Esophagus muscularis mucosa (tissue), 4 donors: ENCODE measurements around the gene EXOSC7. TPM values are rescaled to one million over a fixed set of nuclear protein-coding genes. Genes with fewer than 3 reads are reported as not detected.

Experiments used
- DNase-seq: peaks from one replicate; pipeline ENCODE4 v3.0.0-alpha.2; 2017; ENCODE audit errors: extremely low spot score
- H3K27ac ChIP-seq, 4 donors: fragments of 200-600 bp; sonication (generic); replicated peaks in 1 of 4; 1 replicate in 3 of 4; 2 replicates in 1 of 4; pipeline ENCODE4 v1.5.1; 2016 to 2019; ENCODE audit warnings: mild to moderate bottlenecking in 1 of 4
- H3K27me3 ChIP-seq, 4 donors: fragments of 200-600 bp; sonication (generic); one replicate each; pipeline versions ENCODE4 v1.5.1 to v1.6.0; 2016 to 2019
- H3K36me3 ChIP-seq, 4 donors: fragments of 200-600 bp; sonication (generic); one replicate each; pipeline ENCODE4 v1.5.1; 2016 to 2019
- H3K4me1 ChIP-seq, 4 donors: fragments of 200-600 bp; sonication (generic); one replicate each; pipeline ENCODE4 v1.5.1; 2016 to 2019
- H3K4me3 ChIP-seq, 4 donors: fragments of 200-600 bp; sonication (generic); 1 replicate in 2 of 4; 2 replicates in 2 of 4; pipeline ENCODE4 v1.5.1; 2016 to 2019; ENCODE audit warnings: mild to moderate bottlenecking in 4 of 4, moderate library complexity in 1 of 4
- H3K9me3 ChIP-seq, 4 donors: fragments of 200-600 bp; sonication (generic); 1 replicate in 3 of 4; 2 replicates in 1 of 4; pipeline ENCODE4 v1.5.1; 2016 to 2019
- CTCF ChIP-seq, 3 experiments: fragments of 200-600 bp in 2 of 3; fragments of 450-650 bp in 1 of 3; sonication (generic) in 2 of 3; IDR thresholded peaks; one replicate each; pipeline ENCODE4 v1.5.1; 2017 to 2019; ENCODE audit warnings: antibody characterized with exemption in 3 of 3, mild to moderate bottlenecking in 2 of 3, moderate library complexity in 1 of 3
- EP300 ChIP-seq: sonication (generic); formaldehyde crosslinking; IDR thresholded peaks from one replicate; pipeline ENCODE4 v1.6.1; 2017; ENCODE audit warnings: antibody characterized with exemption
- POLR2A ChIP-seq: fragments of 450-650 bp; IDR thresholded peaks from one replicate; pipeline ENCODE4 v1.6.1; 2017; ENCODE audit warnings: antibody characterized with exemption, moderate library complexity, mild to moderate bottlenecking, low read depth
- POLR2AphosphoS5 ChIP-seq, 2 donors: sonication (generic); formaldehyde crosslinking; IDR thresholded peaks; one replicate each; pipeline ENCODE4 v1.6.1; 2017; ENCODE audit warnings: antibody characterized with exemption in 2 of 2
- WGBS: methylation state at CpG from one replicate; pipeline ENCODE4 v1.1.5; 2018; 5-methylcytosine and 5-hydroxymethylcytosine counted together
- intact Hi-C: fragments of 100-400 bp; cut with DNase I; formaldehyde crosslinking; loops from one replicate; pipeline ENCODE4 v1.15.1; 2023
- small RNA-seq, 3 donors: library from RNA; depleted of rRNA; stranded (forward); fragments of <200 nt; gene quantifications; one replicate each; pipeline ENCODE3, GENCODE V24; 2016
- total RNA-seq, 4 donors: library from RNA; depleted of rRNA; stranded (reverse); fragments of >200 nt; gene quantifications; one replicate each; pipeline versions ENCODE4 v1.1.0 to v1.2.1, GENCODE V29; 2016

Gene EXOSC7
- total RNA-seq, 4 donors from 2014 or later, result 20.8 to 35.1 (median 29.2) TPM

- WGBS, result 81% methylated on average over 4 of the region's 4 CpGs
- TF ChIP-seq POLR2A (no peak), POLR2AphosphoS5 (IDR thresholded peaks at IDR 0.05) (no peak), EP300 (no peak), CTCF (IDR thresholded peaks at IDR 0.05) (no peak)
Measured at GRCh38 chr3:45060165-45060892, 84.3 kb downstream of the EXOSC7 start.

More at GRCh38 chr3:45060165-45060892, 84.3 kb downstream of the EXOSC7 start:
- H3K4me1 ChIP-seq, result peaks cover 20 to 46% (median 38%) of the 10 kb centered on the region in 4 donors
- H3K9me3 ChIP-seq, result no peaks in the 10 kb centered on the region
- no peak overlapping the region for H3K4me3 ChIP-seq
- intact Hi-C loops, result no loop called here
- no peaks in the 10 kb centered on the region for H3K36me3 ChIP-seq
- no peak for DNase-seq
- no peaks in the 10 kb centered on the region for H3K27me3 ChIP-seq
- H3K27ac ChIP-seq, result no peak overlapping the region

Small RNA genes lying within 50 kb of the gene (small RNA-seq; reads per million reads assigned to genes)
- 0 reads per million in 3 donors for gene RNU5B-3P

Other genes with a start within 250 kb of the EXOSC7 start
- gene ZNF501, start 246.6 kb upstream of the EXOSC7 start, total RNA-seq, result 1 to 10 TPM; 5.1 to 9.9 (median 6.9) TPM
- gene KIAA1143, start 214.6 kb upstream of the EXOSC7 start, total RNA-seq, result 10 to 100 TPM; 26.2 to 33.9 (median 28.2) TPM
- 1 to 10 TPM in 1 of 4 donors, under 1 TPM in 3; 0.26 to 1.2 (median 0.54) TPM for gene KIF15, start 214.4 kb upstream of the EXOSC7 start, total RNA-seq
- gene TMEM42, start 114.3 kb upstream of the EXOSC7 start, total RNA-seq, result 10 to 100 TPM in 3 of 4 donors, 1 to 10 TPM in 1; 6.5 to 15.2 (median 10.8) TPM
- gene TGM4, start 101.6 kb upstream of the EXOSC7 start, total RNA-seq, result not detected
- gene ZDHHC3, start 70 bp upstream of the EXOSC7 start, total RNA-seq, result 10 to 100 TPM; 59.6 to 81.3 (median 72.8) TPM
- gene CLEC3B, start 50.1 kb downstream of the EXOSC7 start, total RNA-seq, result 100 to 1,000 TPM in 1 of 4 donors, 10 to 100 TPM in 3; 47.1 to 144 (median 75.1) TPM
- 1 to 10 TPM; 1.2 to 6.4 (median 2.1) TPM for gene CDCP1, start 170.1 kb downstream of the EXOSC7 start, total RNA-seq